H1 (cell line): ENCODE results near the gene SRRM3. TPM values are rescaled to one million over a fixed set of nuclear protein-coding genes. Genes with fewer than 3 reads are reported as not detected.

Experiments used
- TCF12 ChIP-seq: IDR thresholded peaks from 2 replicates; pipeline ENCODE4 v1.6.1; 2011; ENCODE audit warnings: low read depth, mild to moderate bottlenecking, low read length
- polyA plus RNA-seq, 7 experiments: library from polyadenylated mRNA; depleted of rRNA in 3 of 7; stranded (reverse) in 5 of 7; unstranded in 2 of 7; fragments of >200 nt in 5 of 7; fragments of 200-250 nt in 2 of 7; gene quantifications; 1 replicate in 5 of 7; 2 replicates in 1 of 7; 4 replicates in 1 of 7; pipeline versions ENCODE4 v1.2.1 to v1.2.3, GENCODE V29; 2011 to 2013; ENCODE audit warnings: missing spikeins in 2 of 7, mixed read lengths in 2 of 7
- total RNA-seq: library from RNA; stranded (reverse); fragmentation: NEBNext Ultra II Directional; extraction: Animal tissue kit (Norgen Biotek cat#: 25700); gene quantifications from 2 replicates; pipeline ENCODE4 v1.2.1, GENCODE V29; 2021
- TF ChIP-seq, protein P1 (sequence below): fragments of 300-600 bp; sonication (generic); IDR thresholded peaks from 2 replicates; pipeline ENCODE4 v1.7.1; 2012; ENCODE audit warnings: low read length, moderate library complexity, mild to moderate bottlenecking, inconsistent platforms; ENCODE audit not compliant: insufficient replicate concordance

SRRM3 gene
- total and polyA plus RNA-seq, 2 of the 8 experiments (the other 6 are each of a cell fraction or from before 2014, with no cell fraction given): 10.4 to 17.4 TPM

GRCh38 chr7:76325811-76326210, 124.1 kb downstream of the SRRM3 start (continued):
- TF ChIP-seq, protein P1, sequence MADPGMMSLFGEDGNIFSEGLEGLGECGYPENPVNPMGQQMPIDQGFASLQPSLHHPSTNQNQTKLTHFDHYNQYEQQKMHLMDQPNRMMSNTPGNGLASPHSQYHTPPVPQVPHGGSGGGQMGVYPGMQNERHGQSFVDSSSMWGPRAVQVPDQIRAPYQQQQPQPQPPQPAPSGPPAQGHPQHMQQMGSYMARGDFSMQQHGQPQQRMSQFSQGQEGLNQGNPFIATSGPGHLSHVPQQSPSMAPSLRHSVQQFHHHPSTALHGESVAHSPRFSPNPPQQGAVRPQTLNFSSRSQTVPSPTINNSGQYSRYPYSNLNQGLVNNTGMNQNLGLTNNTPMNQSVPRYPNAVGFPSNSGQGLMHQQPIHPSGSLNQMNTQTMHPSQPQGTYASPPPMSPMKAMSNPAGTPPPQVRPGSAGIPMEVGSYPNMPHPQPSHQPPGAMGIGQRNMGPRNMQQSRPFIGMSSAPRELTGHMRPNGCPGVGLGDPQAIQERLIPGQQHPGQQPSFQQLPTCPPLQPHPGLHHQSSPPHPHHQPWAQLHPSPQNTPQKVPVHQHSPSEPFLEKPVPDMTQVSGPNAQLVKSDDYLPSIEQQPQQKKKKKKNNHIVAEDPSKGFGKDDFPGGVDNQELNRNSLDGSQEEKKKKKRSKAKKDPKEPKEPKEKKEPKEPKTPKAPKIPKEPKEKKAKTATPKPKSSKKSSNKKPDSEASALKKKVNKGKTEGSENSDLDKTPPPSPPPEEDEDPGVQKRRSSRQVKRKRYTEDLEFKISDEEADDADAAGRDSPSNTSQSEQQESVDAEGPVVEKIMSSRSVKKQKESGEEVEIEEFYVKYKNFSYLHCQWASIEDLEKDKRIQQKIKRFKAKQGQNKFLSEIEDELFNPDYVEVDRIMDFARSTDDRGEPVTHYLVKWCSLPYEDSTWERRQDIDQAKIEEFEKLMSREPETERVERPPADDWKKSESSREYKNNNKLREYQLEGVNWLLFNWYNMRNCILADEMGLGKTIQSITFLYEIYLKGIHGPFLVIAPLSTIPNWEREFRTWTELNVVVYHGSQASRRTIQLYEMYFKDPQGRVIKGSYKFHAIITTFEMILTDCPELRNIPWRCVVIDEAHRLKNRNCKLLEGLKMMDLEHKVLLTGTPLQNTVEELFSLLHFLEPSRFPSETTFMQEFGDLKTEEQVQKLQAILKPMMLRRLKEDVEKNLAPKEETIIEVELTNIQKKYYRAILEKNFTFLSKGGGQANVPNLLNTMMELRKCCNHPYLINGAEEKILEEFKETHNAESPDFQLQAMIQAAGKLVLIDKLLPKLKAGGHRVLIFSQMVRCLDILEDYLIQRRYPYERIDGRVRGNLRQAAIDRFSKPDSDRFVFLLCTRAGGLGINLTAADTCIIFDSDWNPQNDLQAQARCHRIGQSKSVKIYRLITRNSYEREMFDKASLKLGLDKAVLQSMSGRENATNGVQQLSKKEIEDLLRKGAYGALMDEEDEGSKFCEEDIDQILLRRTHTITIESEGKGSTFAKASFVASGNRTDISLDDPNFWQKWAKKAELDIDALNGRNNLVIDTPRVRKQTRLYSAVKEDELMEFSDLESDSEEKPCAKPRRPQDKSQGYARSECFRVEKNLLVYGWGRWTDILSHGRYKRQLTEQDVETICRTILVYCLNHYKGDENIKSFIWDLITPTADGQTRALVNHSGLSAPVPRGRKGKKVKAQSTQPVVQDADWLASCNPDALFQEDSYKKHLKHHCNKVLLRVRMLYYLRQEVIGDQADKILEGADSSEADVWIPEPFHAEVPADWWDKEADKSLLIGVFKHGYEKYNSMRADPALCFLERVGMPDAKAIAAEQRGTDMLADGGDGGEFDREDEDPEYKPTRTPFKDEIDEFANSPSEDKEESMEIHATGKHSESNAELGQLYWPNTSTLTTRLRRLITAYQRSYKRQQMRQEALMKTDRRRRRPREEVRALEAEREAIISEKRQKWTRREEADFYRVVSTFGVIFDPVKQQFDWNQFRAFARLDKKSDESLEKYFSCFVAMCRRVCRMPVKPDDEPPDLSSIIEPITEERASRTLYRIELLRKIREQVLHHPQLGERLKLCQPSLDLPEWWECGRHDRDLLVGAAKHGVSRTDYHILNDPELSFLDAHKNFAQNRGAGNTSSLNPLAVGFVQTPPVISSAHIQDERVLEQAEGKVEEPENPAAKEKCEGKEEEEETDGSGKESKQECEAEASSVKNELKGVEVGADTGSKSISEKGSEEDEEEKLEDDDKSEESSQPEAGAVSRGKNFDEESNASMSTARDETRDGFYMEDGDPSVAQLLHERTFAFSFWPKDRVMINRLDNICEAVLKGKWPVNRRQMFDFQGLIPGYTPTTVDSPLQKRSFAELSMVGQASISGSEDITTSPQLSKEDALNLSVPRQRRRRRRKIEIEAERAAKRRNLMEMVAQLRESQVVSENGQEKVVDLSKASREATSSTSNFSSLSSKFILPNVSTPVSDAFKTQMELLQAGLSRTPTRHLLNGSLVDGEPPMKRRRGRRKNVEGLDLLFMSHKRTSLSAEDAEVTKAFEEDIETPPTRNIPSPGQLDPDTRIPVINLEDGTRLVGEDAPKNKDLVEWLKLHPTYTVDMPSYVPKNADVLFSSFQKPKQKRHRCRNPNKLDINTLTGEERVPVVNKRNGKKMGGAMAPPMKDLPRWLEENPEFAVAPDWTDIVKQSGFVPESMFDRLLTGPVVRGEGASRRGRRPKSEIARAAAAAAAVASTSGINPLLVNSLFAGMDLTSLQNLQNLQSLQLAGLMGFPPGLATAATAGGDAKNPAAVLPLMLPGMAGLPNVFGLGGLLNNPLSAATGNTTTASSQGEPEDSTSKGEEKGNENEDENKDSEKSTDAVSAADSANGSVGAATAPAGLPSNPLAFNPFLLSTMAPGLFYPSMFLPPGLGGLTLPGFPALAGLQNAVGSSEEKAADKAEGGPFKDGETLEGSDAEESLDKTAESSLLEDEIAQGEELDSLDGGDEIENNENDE: no peak
- TF ChIP-seq TCF12: no peak
